Activated T-helper 1 cell treated with Interleukin-2 at 50 U/mL for 16 hours (primary cell): ENCODE measurements around the gene MPND.
"Not testable (repeated sequence)": the region's sequence is repeated elsewhere in the genome, so short reads cannot be mapped to it uniquely, and the experiment has no call there.

ENCODE experiments used
- DNase-seq: peaks from one replicate; pipeline ENCODE4 v3.0.0-alpha.2; 2020; ENCODE audit warnings: low read depth

MPND gene

GRCh38 chr19:4319067-4319718 is 24.2 kb upstream of the MPND start:
- no peak for DNase-seq

DNA sequence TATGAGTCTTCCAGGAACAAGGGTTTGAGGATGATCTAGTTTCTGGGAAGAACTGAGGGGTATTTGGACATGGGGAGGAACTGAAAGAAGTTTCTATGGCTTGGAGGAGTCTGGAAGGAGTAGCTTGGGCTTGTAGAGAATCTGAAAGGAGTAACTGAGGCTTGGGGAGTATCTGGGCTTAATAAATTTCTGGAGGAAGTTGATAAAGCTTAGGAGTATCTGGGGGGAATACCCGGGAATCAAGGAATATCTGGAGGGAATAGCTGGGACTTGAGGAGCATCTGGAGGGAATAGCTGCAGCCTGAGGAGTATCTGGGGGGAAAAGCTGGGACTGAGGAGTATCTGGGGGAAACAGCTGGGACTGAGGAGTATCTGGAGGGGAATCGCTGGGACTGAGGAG is 22.9 kb upstream of the MPND start:
- no peak for DNase-seq

- DNase-seq, result no peak
Observed at GRCh38 chr19:4322942-4323665, 20.3 kb upstream of the MPND start.

DNA sequence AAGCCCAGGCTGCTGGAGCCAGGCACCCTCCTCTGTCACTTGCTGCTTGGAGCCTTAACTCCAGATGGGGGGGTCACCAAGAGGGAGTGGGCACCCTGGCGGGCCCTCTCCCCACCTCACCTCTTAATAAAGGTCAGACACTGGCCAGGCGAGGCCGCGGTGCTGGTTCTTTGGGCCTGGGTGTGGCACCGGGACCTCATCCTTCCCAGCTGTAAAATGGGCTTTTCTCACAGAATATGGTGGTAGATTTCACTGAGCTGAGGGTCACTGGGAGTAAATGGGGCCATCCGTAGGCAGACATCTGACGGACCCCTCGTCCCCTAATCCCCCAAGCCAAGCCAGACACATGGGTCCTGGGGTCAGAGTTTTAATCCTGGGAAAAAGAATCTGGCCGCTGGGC is 19.7 kb upstream of the MPND start:
- no peak for DNase-seq

- no peak for DNase-seq
Observed at GRCh38 chr19:4324228-4324627, 19.1 kb upstream of the MPND start.

- no peak for DNase-seq
Observed at GRCh38 chr19:4326215-4326836, 17.0 kb upstream of the MPND start.

DNA sequence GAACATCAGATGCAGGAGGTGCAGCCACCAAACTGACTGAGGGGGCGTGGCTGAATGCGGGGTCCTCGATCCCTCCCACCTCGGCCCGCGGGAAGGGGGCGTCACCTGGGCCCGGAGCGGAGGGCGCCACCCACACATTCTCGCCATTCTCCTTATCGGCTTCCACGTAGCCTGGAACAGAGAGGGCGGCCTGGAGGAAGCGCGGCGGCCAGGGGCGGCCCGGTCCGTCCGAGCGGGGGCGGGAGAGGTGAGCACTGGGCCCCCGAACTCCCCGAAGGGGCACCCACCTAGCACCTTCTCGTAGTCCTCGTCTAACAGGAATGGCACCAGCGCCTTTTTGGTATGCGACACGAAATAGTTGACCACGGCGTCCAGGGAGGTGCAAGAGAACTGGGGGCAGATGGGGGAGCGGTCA is 16.5 kb upstream of the MPND start:
- DNase-seq, result no peak

- DNase-seq, result peak; percentile 45
Observed at GRCh38 chr19:4327252-4327876, 16.0 kb upstream of the MPND start.

DNA sequence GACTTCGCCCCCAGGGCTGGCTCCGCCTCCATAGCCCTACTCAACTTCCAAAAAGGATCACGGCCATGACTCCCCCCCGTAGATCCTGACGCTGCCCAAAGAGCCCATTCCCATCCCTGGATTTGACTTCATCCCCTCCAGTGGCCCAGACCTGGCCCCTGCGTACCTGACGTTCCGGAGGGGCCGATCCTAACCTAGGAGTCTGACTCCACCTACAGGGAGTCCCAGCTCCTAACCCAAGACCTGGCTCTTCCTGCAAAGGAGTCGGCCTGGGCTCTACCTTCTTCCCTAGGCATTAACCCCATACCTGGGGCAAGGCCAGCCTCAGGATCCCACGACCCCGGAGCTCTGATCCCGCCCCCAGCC is 15.5 kb upstream of the MPND start:
- DNase-seq, result no peak

- DNase-seq, result peak; percentile 87
Observed at GRCh38 chr19:4328243-4328990, 14.9 kb upstream of the MPND start.

- DNase-seq, result not testable (repeated sequence)
Observed at GRCh38 chr19:4328991-4329681, 14.2 kb upstream of the MPND start.

DNA sequence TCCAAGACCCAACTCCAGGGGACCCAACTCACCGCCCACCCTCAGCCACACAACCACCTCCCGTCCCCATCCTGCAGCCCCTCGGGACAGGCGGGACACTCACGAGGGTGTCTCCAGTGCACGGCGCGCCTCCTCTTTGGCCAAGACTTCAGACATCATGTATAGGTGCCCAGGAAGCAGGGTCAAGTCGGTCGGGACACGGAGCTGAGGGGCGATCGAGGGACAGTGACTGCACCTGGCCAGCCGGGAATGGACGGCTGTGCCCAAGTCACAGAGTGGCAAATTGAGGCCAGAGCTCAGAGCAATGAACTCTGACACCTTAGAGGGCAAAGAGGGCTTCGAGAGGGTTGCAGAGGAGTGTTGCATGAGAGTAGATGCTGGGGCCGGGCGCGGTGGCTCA is 13.5 kb upstream of the MPND start:
- DNase-seq, result no peak

DNA sequence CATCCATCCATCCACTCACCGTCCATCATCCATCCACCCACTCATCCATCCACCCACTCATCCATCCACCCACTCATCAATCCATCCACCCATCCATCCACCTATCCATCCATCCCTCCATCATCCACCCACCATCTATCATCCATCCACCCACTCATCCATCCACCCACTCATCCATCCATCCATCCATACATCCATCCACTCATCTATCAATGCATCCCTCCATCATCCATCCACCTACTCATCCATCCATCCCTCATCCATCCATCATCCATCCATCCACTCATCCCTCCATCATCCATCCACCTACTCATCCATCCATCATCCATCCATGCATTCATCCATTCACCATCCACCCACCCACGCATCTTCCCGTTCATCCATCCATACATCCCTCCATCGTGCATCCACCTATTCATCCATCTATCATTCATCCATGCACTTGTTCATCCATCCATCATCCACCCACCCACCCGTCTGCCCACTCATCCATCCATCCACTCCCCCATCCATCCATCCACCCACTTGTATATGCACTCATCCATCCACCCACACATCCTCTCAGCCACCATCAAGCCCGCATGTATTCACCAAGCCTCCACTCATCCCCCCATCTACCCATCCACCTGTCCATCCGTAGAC is 8.3 kb upstream of the MPND start:
- DNase-seq, result no peak

- DNase-seq, result no peak
Observed at GRCh38 chr19:4337906-4338440, 5.4 kb upstream of the MPND start.

- DNase-seq, result no peak
Observed at GRCh38 chr19:4338441-4339355, 4.7 kb upstream of the MPND start, which contains the start of gene STAP2. STAP2 (minus strand) TSS chr19:4338827; CDS start chr19:4338753, 74 bp downstream.

DNA sequence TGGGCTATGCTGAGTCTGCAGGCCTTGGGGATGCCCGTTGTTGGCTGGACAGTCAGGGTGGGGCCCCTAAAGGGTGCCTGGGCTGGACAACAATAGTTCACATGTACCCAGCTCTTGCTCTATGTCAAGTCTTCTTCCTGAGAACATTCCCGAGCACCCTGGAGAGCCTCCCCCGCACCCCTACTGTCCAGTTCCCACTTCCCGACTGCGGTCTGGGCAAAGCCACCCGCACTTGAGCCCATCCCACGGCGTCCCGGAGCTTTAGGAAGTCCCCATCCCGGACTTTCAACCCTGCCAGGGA is 1.1 kb upstream of the MPND start:
- no peak for DNase-seq

GRCh38 chr19:4342615-4343369 is 570 bp upstream of the MPND start:
- DNase-seq, result peak; percentile 79

DNA sequence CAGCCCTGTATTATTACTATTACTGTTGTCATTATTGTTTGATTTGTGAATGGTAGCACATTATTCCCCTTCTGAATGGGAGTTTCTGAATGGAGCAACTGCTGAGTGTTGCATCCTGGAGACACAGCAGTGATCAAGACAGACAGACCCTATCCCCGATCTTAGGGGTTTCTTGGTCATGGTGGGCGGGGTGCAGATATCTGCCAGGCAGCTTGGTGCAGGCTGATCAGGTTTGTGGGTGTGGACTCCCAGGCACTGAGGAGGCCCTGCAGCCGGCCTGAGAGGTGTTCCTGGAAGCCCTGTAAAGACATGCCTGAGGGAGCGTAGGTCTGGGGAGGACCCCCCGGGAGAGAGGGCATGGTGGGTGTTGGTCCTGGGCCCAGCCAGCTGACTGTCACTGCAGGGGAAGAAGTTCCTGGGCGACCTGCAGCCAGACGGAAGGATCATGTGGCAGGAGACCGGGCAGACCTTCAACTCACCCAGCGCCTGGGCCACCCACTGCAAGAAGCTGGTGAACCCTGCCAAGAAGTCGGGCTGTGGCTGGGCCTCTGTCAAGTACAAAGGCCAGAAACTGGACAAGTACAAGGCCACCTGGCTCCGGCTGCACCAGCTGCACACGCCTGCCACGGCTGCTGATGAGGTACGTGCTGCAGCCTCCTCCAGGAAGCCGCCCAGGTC is 2.1 kb downstream of the MPND start:
- DNase-seq, result no peak

GRCh38 chr19:4346020-4346383 is 2.6 kb downstream of the MPND start:
- DNase-seq, result no peak
